ENCODE measurements around the gene TMC7.

TMC7 gene

GRCh38 chr16:19092653-19093410, 109.1 kb downstream of the TMC7 start:
- no peak for DNase-seq

- no peak for DNase-seq
Observed at GRCh38 chr16:19093631-19094541, 110.2 kb downstream of the TMC7 start.

GRCh38 chr16:19094542-19095365, 111.0 kb downstream of the TMC7 start:
- no peak for DNase-seq

DNA sequence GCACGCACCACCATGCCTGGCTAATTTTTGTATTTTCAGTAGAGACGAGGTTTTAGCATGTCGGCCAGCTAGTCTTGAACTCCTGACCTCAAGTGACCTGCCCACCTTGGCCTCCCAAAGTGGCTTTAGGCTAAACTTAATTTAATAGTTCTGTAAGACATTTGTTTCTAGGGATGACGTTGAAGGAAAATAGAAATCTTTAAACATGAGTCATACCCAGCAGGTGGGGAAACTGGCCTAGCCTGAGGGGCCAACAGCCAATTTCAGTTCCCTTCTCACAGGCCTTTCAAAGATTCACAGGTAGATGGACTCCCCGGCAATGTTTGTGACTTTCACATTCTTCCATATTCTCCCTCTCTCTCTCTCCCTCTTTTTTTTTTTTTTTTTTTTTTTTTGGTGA, 111.9 kb downstream of the TMC7 start:
- DNase-seq, result no peak

DNA sequence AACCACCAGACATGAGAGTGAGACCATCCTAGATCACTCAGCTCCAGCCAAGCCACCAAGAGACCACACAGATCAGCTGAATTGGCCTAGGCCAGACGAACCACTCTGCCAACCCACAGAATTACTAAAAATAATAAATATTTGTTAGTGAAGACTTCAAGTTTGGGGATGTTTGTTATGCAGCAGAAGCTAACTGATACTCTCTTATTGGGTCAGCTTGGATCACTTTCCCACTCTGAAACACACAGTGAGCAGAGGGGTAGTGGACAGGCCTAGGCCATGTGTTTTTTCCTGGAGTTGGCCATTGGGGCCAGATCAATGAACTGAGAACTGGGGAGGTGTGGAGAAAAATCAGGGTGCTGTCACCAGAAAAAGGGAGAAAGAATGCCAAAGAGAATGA, 114.4 kb downstream of the TMC7 start:
- DNase-seq, result no peak

- DNase-seq, result no peak
Observed at GRCh38 chr16:19102187-19102872, 118.6 kb downstream of the TMC7 start.

- DNase-seq, result no peak
Observed at GRCh38 chr16:19104607-19105006, 120.9 kb downstream of the TMC7 start.

GRCh38 chr16:19105131-19105530, 121.4 kb downstream of the TMC7 start:
- DNase-seq, result no peak

DNA sequence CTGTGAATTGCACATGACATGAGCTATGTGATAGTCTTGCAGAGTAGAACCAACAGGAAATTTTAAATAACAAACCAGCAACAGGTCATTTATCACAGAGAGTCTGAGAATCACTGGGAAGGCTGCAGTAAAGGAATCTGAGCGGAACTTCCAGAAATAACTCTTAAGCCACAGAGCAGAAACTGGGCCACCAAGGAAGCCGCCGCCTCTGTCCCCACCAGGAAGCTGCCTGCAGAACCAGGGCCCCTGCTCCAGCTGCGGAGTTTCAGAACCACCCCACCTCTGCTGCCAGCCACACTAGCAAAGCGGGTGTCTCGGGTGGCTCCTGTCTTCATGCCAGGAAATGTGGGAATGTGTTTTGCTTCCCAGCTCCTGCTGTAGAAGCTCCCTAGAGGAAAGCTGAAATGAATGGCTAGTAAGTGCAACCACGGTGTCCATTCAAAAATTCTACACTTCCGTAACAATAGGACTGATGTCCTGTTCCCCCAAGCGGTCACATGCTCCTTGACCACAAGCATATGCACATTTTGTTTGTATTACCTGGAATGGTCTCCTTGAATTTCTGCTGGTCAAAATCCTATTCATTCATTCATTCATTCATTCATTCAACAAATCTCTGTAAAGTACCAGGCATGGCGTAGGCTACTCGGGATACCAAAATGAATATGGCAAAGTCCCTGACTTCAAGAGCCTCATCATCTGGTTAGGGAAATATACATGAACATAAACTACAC, 122.3 kb downstream of the TMC7 start:
- DNase-seq, result no peak

DNA sequence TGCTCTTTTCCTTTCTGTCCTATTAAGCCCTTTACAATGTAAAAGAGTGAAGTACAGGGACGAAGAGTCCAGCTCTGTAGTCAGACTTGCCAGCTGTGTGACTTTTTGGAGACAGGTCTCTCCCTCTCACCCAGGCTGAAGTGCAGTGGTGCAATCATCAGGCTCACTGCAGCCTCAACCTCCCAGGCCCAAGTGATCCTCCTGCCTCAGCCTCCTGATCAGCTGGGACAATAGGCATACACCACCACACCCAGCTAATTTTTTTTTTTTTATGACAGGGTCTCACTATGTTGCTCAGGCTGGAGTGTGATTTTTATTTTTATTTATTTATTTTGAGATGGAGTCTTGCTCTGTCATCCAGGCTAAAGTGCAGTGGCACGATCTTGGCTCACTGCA, 122.9 kb downstream of the TMC7 start:
- DNase-seq, result no peak

DNA sequence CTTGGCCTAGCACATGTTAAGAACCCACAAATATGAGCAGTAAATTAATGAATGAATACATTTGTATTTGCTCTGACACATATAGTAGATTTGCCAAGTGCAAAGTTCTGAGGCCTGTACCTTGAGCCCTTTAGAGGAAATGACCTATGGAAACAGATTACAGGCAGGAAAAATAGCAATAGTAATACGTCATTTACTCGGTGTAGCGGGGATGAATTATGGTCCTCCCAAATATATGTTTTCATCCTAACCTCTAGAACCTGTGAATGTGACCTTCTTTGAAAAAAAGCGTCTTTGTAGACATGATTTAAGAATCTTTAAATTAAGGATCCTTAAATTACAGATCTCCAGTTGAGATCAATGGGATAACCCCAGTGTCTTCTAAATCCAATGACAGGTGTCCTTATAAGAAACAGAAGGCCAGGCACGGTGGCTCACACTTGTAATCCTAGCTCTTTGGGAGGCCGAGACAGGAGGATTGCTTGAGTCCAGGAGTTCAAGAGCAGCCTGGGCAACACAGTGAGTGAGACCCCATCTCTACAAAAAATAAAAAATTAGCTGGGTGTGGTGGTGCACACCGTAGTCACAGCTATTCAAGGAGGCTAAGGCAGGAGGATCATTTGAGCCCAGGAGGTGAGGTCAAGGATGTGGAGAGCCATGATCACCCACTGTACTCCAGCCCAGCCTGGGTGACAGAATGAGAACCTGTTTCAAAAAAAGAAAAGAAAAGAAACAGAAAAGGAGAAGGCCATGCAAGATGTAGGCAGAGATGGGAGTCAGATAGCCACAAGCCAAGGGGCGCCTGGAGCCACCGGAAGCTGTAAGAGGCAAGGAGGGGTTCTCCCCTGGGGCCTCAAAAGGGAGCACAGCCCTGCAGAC, 124.9 kb downstream of the TMC7 start:
- no peak for DNase-seq

DNA sequence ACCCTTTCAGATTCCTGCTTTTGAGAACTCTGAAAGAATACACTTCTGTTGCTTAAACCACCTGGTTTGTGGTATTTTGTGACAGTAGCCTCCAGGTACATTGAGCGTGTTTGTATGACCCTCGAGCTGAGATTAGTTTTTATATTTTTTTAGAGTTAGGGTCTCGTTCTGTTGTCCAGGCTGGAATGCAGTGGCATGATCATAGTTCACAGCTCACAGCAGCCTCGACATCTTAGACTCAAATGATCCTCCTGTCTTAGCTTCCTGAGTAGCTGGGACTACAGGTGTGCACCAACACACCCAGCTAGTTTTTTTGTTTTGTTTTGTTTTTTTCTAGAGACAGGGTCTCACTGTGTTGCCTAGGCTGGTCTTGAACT, 125.5 kb downstream of the TMC7 start:
- DNase-seq, result no peak

DNA sequence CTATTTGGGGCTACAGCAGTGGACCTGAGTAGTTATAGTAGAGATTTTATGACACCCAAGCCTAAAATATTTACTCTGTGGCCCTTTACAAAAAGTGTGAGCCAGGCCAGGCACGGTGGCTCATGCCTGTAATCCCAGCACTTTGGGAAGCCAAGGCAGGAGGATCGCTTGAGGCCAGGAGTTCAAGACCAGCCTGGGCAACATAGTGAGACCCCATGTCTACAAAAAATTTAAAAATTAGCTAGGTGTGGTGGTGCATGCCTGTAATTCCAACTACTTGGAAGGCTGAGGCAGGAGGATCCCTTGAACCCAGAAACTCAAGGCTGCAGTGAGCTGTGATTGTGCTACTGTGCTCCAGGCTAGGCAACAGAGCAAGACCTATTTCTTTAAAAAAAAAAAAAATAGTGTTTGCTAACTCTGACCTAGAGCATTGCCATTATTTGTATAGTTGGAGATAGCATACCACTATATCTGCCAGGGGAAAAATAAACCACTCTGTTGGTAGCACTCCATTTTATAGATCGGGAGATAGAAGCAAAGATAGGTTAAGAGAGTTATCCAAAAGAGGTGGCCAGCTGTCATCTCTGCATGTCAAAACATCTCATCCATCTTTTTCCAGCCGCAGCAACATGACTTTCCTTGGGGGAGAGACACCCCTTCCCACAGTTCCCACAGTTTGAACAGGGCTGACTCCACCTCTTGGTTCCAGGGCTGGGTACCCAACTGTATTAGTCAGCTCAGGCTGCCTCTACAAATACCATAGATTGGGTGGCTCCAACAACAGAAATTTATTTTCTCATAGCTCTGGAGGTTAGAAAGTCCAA, 127.0 kb downstream of the TMC7 start:
- DNase-seq, result no peak

- DNase-seq, result no peak
Observed at GRCh38 chr16:19112099-19112407, 128.3 kb downstream of the TMC7 start.
